GM23338 (cell line): Measurements from ENCODE around the gene SEC24C. TPM values are rescaled to one million over a fixed set of nuclear protein-coding genes. Genes with fewer than 3 reads are reported as not detected.

ENCODE experiments used
- ATAC-seq: fragments of 200-7000 bp; cut with Tn5 transposase; 3 replicates; pipeline ENCODE4 v1.9.1; 2020
- DNase-seq: peaks from one replicate; pipeline ENCODE4 v3.0.0-alpha.2; 2015; ENCODE audit warnings: low spot score
- H2AFZ ChIP-seq: fragments of 200-600 bp; sonication (generic); 2 replicates; pipeline ENCODE4 v1.8.0; 2016; ENCODE audit warnings: antibody characterized with exemption, mild to moderate bottlenecking, moderate library complexity
- H3F3A ChIP-seq: fragments of 200-600 bp; sonication (generic); replicated peaks from 2 replicates; pipeline ENCODE4 v1.8.0; 2017; ENCODE audit warnings: antibody characterized with exemption, mixed run types, low read depth
- H3K27ac ChIP-seq: fragments of 200-600 bp; sonication (generic); 2 replicates; pipeline ENCODE4 v1.6.1; 2016; ENCODE audit warnings: low read depth
- H3K27me3 ChIP-seq: fragments of 200-600 bp; sonication (generic); 2 replicates; pipeline ENCODE4 v1.8.0; 2016; ENCODE audit warnings: mild to moderate bottlenecking, mixed run types, moderate library complexity; ENCODE audit not compliant: insufficient read depth
- H3K36me3 ChIP-seq: fragments of 200-600 bp; sonication (generic); 2 replicates; pipeline ENCODE4 v1.8.0; 2016; ENCODE audit warnings: mild to moderate bottlenecking; ENCODE audit not compliant: insufficient read depth
- H3K4me1 ChIP-seq: fragments of 200-600 bp; sonication (generic); 2 replicates; pipeline ENCODE4 v1.8.0; 2016; ENCODE audit warnings: mild to moderate bottlenecking, moderate library complexity; ENCODE audit not compliant: insufficient read depth
- H3K4me2 ChIP-seq: fragments of 200-600 bp; sonication (generic); 2 replicates; pipeline ENCODE4 v1.7.1; 2017; ENCODE audit warnings: mixed run types
- H3K4me3 ChIP-seq: fragments of 200-600 bp; sonication (generic); 2 replicates; pipeline ENCODE4 v1.6.1; 2016; ENCODE audit warnings: mixed run types
- H3K79me2 ChIP-seq: fragments of 200-600 bp; sonication (generic); replicated peaks from 2 replicates; pipeline ENCODE4 v1.8.0; 2017; ENCODE audit warnings: mild to moderate bottlenecking; ENCODE audit not compliant: insufficient read depth
- H3K9me2 ChIP-seq: fragments of 200-600 bp; sonication (generic); 2 replicates; pipeline ENCODE4 v1.8.0; 2017; ENCODE audit not compliant: insufficient read depth
- H4K20me1 ChIP-seq: fragments of 200-600 bp; sonication (generic); replicated peaks from 2 replicates; pipeline ENCODE4 v1.8.0; 2017; ENCODE audit warnings: mild to moderate bottlenecking; ENCODE audit not compliant: insufficient read depth
- H3K27ac Mint-ChIP-seq: 2 replicates; pipeline ENCODE4 v1.8.0; 2020; ENCODE audit warnings: inconsistent platforms, mild to moderate bottlenecking, moderate library complexity, mixed read lengths
- H3K27me3 Mint-ChIP-seq: 3 replicates; pipeline ENCODE4 v1.8.0; 2022; ENCODE audit warnings: low read depth, mild to moderate bottlenecking, moderate library complexity, mixed read lengths, inconsistent platforms; ENCODE audit not compliant: insufficient read depth, poor library complexity
- H3K36me3 Mint-ChIP-seq: 3 replicates; pipeline ENCODE4 v1.8.0; 2021; ENCODE audit warnings: low read depth, mild to moderate bottlenecking, inconsistent platforms, moderate library complexity, mixed read lengths
- H3K4me1 Mint-ChIP-seq: 3 replicates; pipeline ENCODE4 v1.8.0; 2020; ENCODE audit warnings: mild to moderate bottlenecking, inconsistent platforms, mixed read lengths
- H3K4me3 Mint-ChIP-seq: 3 replicates; pipeline ENCODE4 v1.8.0; 2021; ENCODE audit warnings: moderate library complexity, mild to moderate bottlenecking, inconsistent platforms, mixed read lengths
- H3K9me3 Mint-ChIP-seq: 3 replicates; pipeline ENCODE4 v1.8.0; 2020; ENCODE audit warnings: moderate library complexity, mild to moderate bottlenecking, inconsistent platforms, mixed read lengths
- CREB1 ChIP-seq: fragments of 250-450 bp; sonication (Bioruptor Pico); IDR thresholded peaks from 2 replicates; pipeline ENCODE4 v1.5.0; 2020; ENCODE audit warnings: low read depth, mild to moderate bottlenecking, moderate library complexity
- ETS1 ChIP-seq: IDR thresholded peaks from 2 replicates; pipeline ENCODE4 v1.6.1; 2016; ENCODE audit warnings: antibody characterized with exemption
- EZH2phosphoT487 ChIP-seq: fragments of 200-600 bp; sonication (generic); IDR thresholded peaks from one replicate; pipeline ENCODE4 v1.8.1; 2018; ENCODE audit warnings: antibody characterized with exemption; ENCODE audit not compliant: unreplicated experiment
- JUNB ChIP-seq: IDR thresholded peaks from one replicate; pipeline ENCODE4 v1.6.1; 2016; ENCODE audit warnings: antibody characterized with exemption; ENCODE audit not compliant: unreplicated experiment
- NANOG ChIP-seq: IDR thresholded peaks from 2 replicates; pipeline ENCODE4 v1.6.1; 2016; ENCODE audit warnings: antibody characterized with exemption, borderline replicate concordance
- STAT1 ChIP-seq: IDR thresholded peaks from one replicate; pipeline ENCODE4 v1.6.1; 2016; ENCODE audit warnings: antibody characterized with exemption; ENCODE audit not compliant: unreplicated experiment
- ZNF114 ChIP-seq: fragments of 250-450 bp; sonication (Bioruptor Pico); IDR thresholded peaks from 2 replicates; pipeline ENCODE4 v1.5.0; 2020; ENCODE audit warnings: mild to moderate bottlenecking, moderate library complexity
- ZNF331 ChIP-seq: fragments of 250-450 bp; sonication (Bioruptor Pico); IDR thresholded peaks from 2 replicates; pipeline ENCODE4 v1.5.0; 2020; ENCODE audit warnings: low read depth, mild to moderate bottlenecking, moderate library complexity
- polyA plus RNA-seq: library from polyadenylated mRNA; unstranded; fragments of >200 nt; fragmentation: Nextera tagmentation; extraction: Ambion mirVana; gene quantifications from 2 replicates; pipeline ENCODE4 v1.2.1, GENCODE V29; 2016
- total RNA-seq: library from RNA; depleted of rRNA; stranded (reverse); fragments of >200 nt; shearing (Covaris generic); gene quantifications from 2 replicates; pipeline ENCODE4 v1.2.3, GENCODE V29; 2014
- TF ChIP-seq, protein P1 (sequence below), 2 experiments: fragments of 200-600 bp in 1 of 2; sonication (generic) in 1 of 2; conservative IDR thresholded peaks; 2 replicates each; pipeline versions ENCODE4 v1.5.1 to v1.6.1; 2016 to 2017; ENCODE audit warnings: antibody characterized with exemption in 2 of 2, low read depth in 2 of 2, mild to moderate bottlenecking in 2 of 2, moderate library complexity in 1 of 2
- TF ChIP-seq, protein P2 (sequence below): IDR thresholded peaks from one replicate; pipeline ENCODE4 v1.6.1; 2018; ENCODE audit warnings: antibody characterized with exemption; ENCODE audit not compliant: unreplicated experiment

The SEC24C gene
- total and polyA plus RNA-seq, 2 experiments from 2014 or later = 16.9 to 64.2 TPM

DNA sequence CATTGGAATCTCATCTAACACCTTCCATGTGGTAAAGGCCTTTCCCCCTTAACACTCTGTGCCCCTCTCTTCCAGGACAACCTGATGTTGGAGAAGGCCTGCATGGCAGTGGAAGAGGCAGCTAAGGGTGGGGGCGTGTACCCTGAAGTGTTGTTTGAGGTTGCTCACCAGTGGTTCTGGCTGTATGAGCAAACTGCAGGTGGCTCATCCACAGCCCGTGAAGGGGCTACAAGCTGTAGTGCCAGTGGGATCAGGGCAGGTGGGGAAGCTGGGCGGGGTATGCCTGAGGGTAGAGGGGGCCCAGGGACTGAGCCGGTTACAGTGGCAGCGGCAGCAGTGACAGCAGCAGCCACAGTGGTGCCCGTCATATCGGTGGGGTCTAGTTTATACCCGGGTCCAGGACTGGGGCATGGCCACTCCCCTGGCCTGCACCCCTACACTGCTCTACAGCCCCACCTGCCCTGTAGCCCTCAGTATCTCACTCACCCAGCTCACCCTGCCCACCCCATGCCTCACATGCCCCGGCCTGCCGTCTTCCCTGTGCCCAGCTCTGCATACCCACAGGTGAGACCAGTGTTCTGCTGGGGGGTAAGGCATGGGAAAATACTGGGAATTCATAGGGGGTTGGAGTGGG is 54.9 kb downstream of the SEC24C start:
- H3K27ac Mint-ChIP-seq = no peak overlapping the region
- Histone ChIP-seq H3K9me2 (no peaks in the 10 kb centered on the region), H3F3A (no peaks in the 10 kb centered on the region), H3K36me3 (no peaks in the 10 kb centered on the region; the same call in 1 of the 2 replicates), H4K20me1 (no peaks in the 10 kb centered on the region; the same call in 1 of the 2 replicates), H3K79me2 (no peaks in the 10 kb centered on the region), H3K27me3 (no peaks in the 10 kb centered on the region), H3K4me1 (no peaks in the 10 kb centered on the region), H3K4me2 (no peak overlapping the region), H3K4me3 (no peak overlapping the region), H2AFZ (no peak overlapping the region), H3K27ac (no peak overlapping the region)
- peaks cover 6% of the 10 kb centered on the region for H3K27me3 Mint-ChIP-seq
- no peak for DNase-seq
- TF ChIP-seq, protein P1, sequence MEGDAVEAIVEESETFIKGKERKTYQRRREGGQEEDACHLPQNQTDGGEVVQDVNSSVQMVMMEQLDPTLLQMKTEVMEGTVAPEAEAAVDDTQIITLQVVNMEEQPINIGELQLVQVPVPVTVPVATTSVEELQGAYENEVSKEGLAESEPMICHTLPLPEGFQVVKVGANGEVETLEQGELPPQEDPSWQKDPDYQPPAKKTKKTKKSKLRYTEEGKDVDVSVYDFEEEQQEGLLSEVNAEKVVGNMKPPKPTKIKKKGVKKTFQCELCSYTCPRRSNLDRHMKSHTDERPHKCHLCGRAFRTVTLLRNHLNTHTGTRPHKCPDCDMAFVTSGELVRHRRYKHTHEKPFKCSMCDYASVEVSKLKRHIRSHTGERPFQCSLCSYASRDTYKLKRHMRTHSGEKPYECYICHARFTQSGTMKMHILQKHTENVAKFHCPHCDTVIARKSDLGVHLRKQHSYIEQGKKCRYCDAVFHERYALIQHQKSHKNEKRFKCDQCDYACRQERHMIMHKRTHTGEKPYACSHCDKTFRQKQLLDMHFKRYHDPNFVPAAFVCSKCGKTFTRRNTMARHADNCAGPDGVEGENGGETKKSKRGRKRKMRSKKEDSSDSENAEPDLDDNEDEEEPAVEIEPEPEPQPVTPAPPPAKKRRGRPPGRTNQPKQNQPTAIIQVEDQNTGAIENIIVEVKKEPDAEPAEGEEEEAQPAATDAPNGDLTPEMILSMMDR (conservative IDR thresholded peaks at IDR 0.05; ENCODE audit: low read depth in 2 of 2) = no peak
- TF ChIP-seq EZH2phosphoT487 (no peak), NANOG (no peak), ZNF331 (CRISPR knock-in tag) (no peak), ETS1 (no peak), JUNB (no peak), CREB1 (no peak), ZNF114 (CRISPR knock-in tag) (no peak), STAT1 (no peak)
- TF ChIP-seq, protein P2, sequence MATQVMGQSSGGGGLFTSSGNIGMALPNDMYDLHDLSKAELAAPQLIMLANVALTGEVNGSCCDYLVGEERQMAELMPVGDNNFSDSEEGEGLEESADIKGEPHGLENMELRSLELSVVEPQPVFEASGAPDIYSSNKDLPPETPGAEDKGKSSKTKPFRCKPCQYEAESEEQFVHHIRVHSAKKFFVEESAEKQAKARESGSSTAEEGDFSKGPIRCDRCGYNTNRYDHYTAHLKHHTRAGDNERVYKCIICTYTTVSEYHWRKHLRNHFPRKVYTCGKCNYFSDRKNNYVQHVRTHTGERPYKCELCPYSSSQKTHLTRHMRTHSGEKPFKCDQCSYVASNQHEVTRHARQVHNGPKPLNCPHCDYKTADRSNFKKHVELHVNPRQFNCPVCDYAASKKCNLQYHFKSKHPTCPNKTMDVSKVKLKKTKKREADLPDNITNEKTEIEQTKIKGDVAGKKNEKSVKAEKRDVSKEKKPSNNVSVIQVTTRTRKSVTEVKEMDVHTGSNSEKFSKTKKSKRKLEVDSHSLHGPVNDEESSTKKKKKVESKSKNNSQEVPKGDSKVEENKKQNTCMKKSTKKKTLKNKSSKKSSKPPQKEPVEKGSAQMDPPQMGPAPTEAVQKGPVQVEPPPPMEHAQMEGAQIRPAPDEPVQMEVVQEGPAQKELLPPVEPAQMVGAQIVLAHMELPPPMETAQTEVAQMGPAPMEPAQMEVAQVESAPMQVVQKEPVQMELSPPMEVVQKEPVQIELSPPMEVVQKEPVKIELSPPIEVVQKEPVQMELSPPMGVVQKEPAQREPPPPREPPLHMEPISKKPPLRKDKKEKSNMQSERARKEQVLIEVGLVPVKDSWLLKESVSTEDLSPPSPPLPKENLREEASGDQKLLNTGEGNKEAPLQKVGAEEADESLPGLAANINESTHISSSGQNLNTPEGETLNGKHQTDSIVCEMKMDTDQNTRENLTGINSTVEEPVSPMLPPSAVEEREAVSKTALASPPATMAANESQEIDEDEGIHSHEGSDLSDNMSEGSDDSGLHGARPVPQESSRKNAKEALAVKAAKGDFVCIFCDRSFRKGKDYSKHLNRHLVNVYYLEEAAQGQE = no peak
- ATAC-seq = no peak
- H3K36me3 Mint-ChIP-seq = peaks cover 50% of the 10 kb centered on the region
- H3K4me3 Mint-ChIP-seq = no peak overlapping the region
- no peaks in the 10 kb centered on the region; the same call in 2 of the 3 replicates for H3K4me1 Mint-ChIP-seq
- no peaks in the 10 kb centered on the region for H3K9me3 Mint-ChIP-seq
